Smooth muscle cell (in vitro differentiated cells): Measurements from ENCODE around the gene GOLGA5. TPM values are rescaled to one million over a fixed set of nuclear protein-coding genes. Genes with fewer than 3 reads are reported as not detected.
"Not testable (repeated sequence)": the region's sequence is repeated elsewhere in the genome, so short reads cannot be mapped to it uniquely, and the experiment has no call there.

Experiments
- DNase-seq: peaks from one replicate; lab custom pipeline; 2025; ENCODE audit not compliant: unreplicated experiment; lab: John Stamatoyannopoulos, UW
- H2AFZ ChIP-seq: fragments of 200-600 bp; sonication (generic); 2 replicates; pipeline ENCODE4 v1.6.0; 2016; ENCODE audit warnings: antibody characterized with exemption, low read depth, mild to moderate bottlenecking
- H3F3A ChIP-seq: fragments of 200-600 bp; sonication (generic); 2 replicates; pipeline ENCODE4 v1.6.0; 2017; ENCODE audit warnings: antibody characterized with exemption, low read depth
- H3K27ac ChIP-seq: fragments of 200-600 bp; sonication (generic); 2 replicates; pipeline ENCODE4 v1.5.1; 2016; ENCODE audit warnings: low read depth, mild to moderate bottlenecking
- H3K27me3 ChIP-seq: fragments of 200-600 bp; sonication (generic); 2 replicates; pipeline ENCODE4 v1.6.1; 2016; ENCODE audit warnings: low read depth, mild to moderate bottlenecking
- H3K36me3 ChIP-seq: fragments of 200-600 bp; sonication (generic); 2 replicates; pipeline ENCODE4 v1.5.1; 2016; ENCODE audit warnings: low read depth
- H3K4me1 ChIP-seq: fragments of 200-600 bp; sonication (generic); 2 replicates; pipeline ENCODE4 v1.5.1; 2016; ENCODE audit warnings: low read depth
- H3K4me2 ChIP-seq: fragments of 200-600 bp; sonication (generic); 2 replicates; pipeline ENCODE4 v1.6.0; 2016; ENCODE audit warnings: mild to moderate bottlenecking
- H3K4me3 ChIP-seq: fragments of 200-600 bp; sonication (generic); 2 replicates; pipeline ENCODE4 v1.5.1; 2016; ENCODE audit warnings: mild to moderate bottlenecking
- H3K79me2 ChIP-seq: fragments of 200-600 bp; sonication (generic); 2 replicates; pipeline ENCODE4 v1.6.0; 2016; ENCODE audit warnings: low read depth, mild to moderate bottlenecking
- H3K9ac ChIP-seq: fragments of 200-600 bp; sonication (generic); 2 replicates; pipeline ENCODE4 v1.6.0; 2016; ENCODE audit warnings: low read depth
- H3K9me3 ChIP-seq: fragments of 200-600 bp; sonication (generic); replicated peaks from 2 replicates; pipeline ENCODE4 v1.5.1; 2016; ENCODE audit warnings: low read depth
- H4K20me1 ChIP-seq: fragments of 200-600 bp; sonication (generic); 2 replicates; pipeline ENCODE4 v1.6.0; 2016; ENCODE audit warnings: low read depth
- WGBS: methylation state at CpG from one replicate; pipeline ENCODE4 v1.1.7; 2016; ENCODE audit warnings: low lambda C conversion rate; 5-methylcytosine and 5-hydroxymethylcytosine counted together
- polyA plus RNA-seq: library from polyadenylated mRNA; unstranded; fragments of >200 nt; fragmentation: Nextera tagmentation; extraction: Ambion mirVana; gene quantifications from 2 replicates; pipeline ENCODE4 v1.2.1, GENCODE V29; 2016
- total RNA-seq: library from RNA; depleted of rRNA; stranded (reverse); fragments of >200 nt; gene quantifications from 2 replicates; pipeline ENCODE4 v1.2.3, GENCODE V29; 2014
- TF ChIP-seq, protein P1 (sequence below): fragments of 200-600 bp; sonication (generic); IDR thresholded peaks from 2 replicates; pipeline ENCODE4 v1.5.1; 2017; ENCODE audit warnings: borderline replicate concordance, mild to moderate bottlenecking, antibody characterized with exemption; ENCODE audit not compliant: insufficient read depth, poor library complexity, severe bottlenecking

Gene GOLGA5
- total and polyA plus RNA-seq, 2 experiments from 2014 or later = 67.0 to 70.3 TPM

DNA sequence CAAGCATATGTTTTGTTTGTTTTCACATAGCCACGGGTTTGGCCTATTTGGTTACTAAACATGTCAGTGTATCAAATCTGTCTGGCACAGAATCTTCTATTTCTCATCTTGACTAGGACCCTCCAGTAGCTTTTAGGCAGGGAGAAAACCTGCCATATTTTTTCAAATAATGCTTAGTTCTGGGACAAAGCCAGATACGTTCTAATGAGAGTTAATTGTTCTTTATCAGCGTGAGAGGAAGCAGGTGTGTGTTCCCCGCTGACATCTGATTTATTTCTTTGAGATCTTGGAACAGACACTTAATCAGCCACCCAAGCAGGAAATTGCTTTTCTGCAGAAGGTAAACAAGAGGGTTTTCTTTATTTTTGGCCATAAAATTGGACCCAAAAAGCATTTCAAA, 54.8 kb downstream of the GOLGA5 start:
- Histone ChIP-seq H3K9ac (no peak overlapping the region), H2AFZ (no peak overlapping the region), H3K4me2 (no peak overlapping the region), H3K9me3 (no peaks in the 10 kb centered on the region), H4K20me1 (no peaks in the 10 kb centered on the region), H3K27ac (no peak overlapping the region), H3K79me2 (no peaks in the 10 kb centered on the region), H3K4me3 (no peak overlapping the region), H3F3A (no peaks in the 10 kb centered on the region), H3K36me3 (no peaks in the 10 kb centered on the region), H3K27me3 (no peaks in the 10 kb centered on the region), H3K4me1 (no peaks in the 10 kb centered on the region)
- no peak for DNase-seq
- 89% methylated on average over 4 of the region's 4 CpGs for WGBS
- TF ChIP-seq, protein P1, sequence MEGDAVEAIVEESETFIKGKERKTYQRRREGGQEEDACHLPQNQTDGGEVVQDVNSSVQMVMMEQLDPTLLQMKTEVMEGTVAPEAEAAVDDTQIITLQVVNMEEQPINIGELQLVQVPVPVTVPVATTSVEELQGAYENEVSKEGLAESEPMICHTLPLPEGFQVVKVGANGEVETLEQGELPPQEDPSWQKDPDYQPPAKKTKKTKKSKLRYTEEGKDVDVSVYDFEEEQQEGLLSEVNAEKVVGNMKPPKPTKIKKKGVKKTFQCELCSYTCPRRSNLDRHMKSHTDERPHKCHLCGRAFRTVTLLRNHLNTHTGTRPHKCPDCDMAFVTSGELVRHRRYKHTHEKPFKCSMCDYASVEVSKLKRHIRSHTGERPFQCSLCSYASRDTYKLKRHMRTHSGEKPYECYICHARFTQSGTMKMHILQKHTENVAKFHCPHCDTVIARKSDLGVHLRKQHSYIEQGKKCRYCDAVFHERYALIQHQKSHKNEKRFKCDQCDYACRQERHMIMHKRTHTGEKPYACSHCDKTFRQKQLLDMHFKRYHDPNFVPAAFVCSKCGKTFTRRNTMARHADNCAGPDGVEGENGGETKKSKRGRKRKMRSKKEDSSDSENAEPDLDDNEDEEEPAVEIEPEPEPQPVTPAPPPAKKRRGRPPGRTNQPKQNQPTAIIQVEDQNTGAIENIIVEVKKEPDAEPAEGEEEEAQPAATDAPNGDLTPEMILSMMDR = no peak

GRCh38 chr14:92850492-92850891, 56.4 kb downstream of the GOLGA5 start:
- H2AFZ ChIP-seq = no peak overlapping the region
- 76% methylated on average over 2 of the region's 2 CpGs for WGBS
- TF ChIP-seq, protein P1 = no peak
- no peaks in the 10 kb centered on the region for H3K36me3 ChIP-seq
- H3K27ac ChIP-seq = no peak overlapping the region
- H3K4me2 ChIP-seq = no peak overlapping the region
- H3K9ac ChIP-seq = no peak overlapping the region
- no peaks in the 10 kb centered on the region for H3K79me2 ChIP-seq
- no peak for DNase-seq
- no peaks in the 10 kb centered on the region for H3K4me1 ChIP-seq
- H3K27me3 ChIP-seq = no peaks in the 10 kb centered on the region
- no peaks in the 10 kb centered on the region for H3K9me3 ChIP-seq
- no peak overlapping the region for H3K4me3 ChIP-seq
- no peaks in the 10 kb centered on the region for H4K20me1 ChIP-seq
- no peaks in the 10 kb centered on the region for H3F3A ChIP-seq

- H3K79me2 ChIP-seq = not testable (repeated sequence)
Measured at GRCh38 chr14:92853136-92853535, 59.0 kb downstream of the GOLGA5 start.

GRCh38 chr14:92860049-92860840, 66.1 kb downstream of the GOLGA5 start:
- TF ChIP-seq, protein P1 = no peak
- Histone ChIP-seq H3K4me3 (no peak overlapping the region), H3K27me3 (peaks cover 3% of the 10 kb centered on the region), H3K4me2 (no peak overlapping the region), H2AFZ (no peak overlapping the region), H3K9me3 (no peaks in the 10 kb centered on the region), H3K27ac (no peak overlapping the region), H3F3A (no peaks in the 10 kb centered on the region), H3K36me3 (no peaks in the 10 kb centered on the region), H3K9ac (no peak overlapping the region), H3K4me1 (no peaks in the 10 kb centered on the region), H4K20me1 (no peaks in the 10 kb centered on the region), H3K79me2 (no peaks in the 10 kb centered on the region)
- no peak for DNase-seq
- WGBS = 89% methylated on average over 7 of the region's 7 CpGs

More at GRCh38 chr14:92853136-92853535, 59.0 kb downstream of the GOLGA5 start:
- H3K9ac ChIP-seq, H3K36me3 ChIP-seq, H3K27ac ChIP-seq, H3K27me3 ChIP-seq, H3K4me3 ChIP-seq, H3K9me3 ChIP-seq, DNase-seq, H3K4me2 ChIP-seq, H4K20me1 ChIP-seq, H3F3A ChIP-seq, H3K4me1 ChIP-seq, H2AFZ ChIP-seq: not testable (repeated sequence)
- 80% methylated on average over 8 of the region's 8 CpGs for WGBS
